Kidney tubule cell (primary cell): ENCODE measurements around the gene ZBP1.

Experiments
- DNase-seq: peaks from one replicate; pipeline ENCODE4 v3.0.0-alpha.2; 2018; ENCODE audit warnings: low spot score

Gene ZBP1

GRCh38 chr20:57658833-57659516, 38.7 kb upstream of the ZBP1 start:
- no peak for DNase-seq

- DNase-seq: no peak
Observed at GRCh38 chr20:57658447-57658832, 38.2 kb upstream of the ZBP1 start.

GRCh38 chr20:57657535-57658446, 37.6 kb upstream of the ZBP1 start:
- DNase-seq: peak; percentile 26

- no peak for DNase-seq
Observed at GRCh38 chr20:57656821-57657534, 36.8 kb upstream of the ZBP1 start.

GRCh38 chr20:57656252-57656820, 36.1 kb upstream of the ZBP1 start:
- no peak for DNase-seq

- DNase-seq: no peak
Observed at GRCh38 chr20:57655809-57656155, 35.6 kb upstream of the ZBP1 start.

- DNase-seq: no peak
Observed at GRCh38 chr20:57654998-57655808, 35.0 kb upstream of the ZBP1 start.

GRCh38 chr20:57654363-57654997, 34.3 kb upstream of the ZBP1 start:
- peak; percentile 56 for DNase-seq

GRCh38 chr20:57653910-57654309, 33.7 kb upstream of the ZBP1 start:
- no peak for DNase-seq

GRCh38 chr20:57653546-57653900, 33.3 kb upstream of the ZBP1 start:
- no peak for DNase-seq

GRCh38 chr20:57652606-57653545, 32.6 kb upstream of the ZBP1 start:
- DNase-seq: no peak

- no peak for DNase-seq
Observed at GRCh38 chr20:57651881-57652605, 31.8 kb upstream of the ZBP1 start.

- no peak for DNase-seq
Observed at GRCh38 chr20:57650756-57651483, 30.7 kb upstream of the ZBP1 start.

- DNase-seq: no peak
Observed at GRCh38 chr20:57650266-57650665, 30.0 kb upstream of the ZBP1 start.

- no peak for DNase-seq
Observed at GRCh38 chr20:57649617-57650015, 29.4 kb upstream of the ZBP1 start.

GRCh38 chr20:57648878-57649616, 28.8 kb upstream of the ZBP1 start:
- DNase-seq: no peak

GRCh38 chr20:57647933-57648785, 27.9 kb upstream of the ZBP1 start:
- DNase-seq: no peak
